Measurements from ENCODE around the gene MAP4K2. TPM values are rescaled to one million over a fixed set of nuclear protein-coding genes. Genes with fewer than 3 reads are reported as not detected.

MAP4K2 gene
- total RNA-seq, 1 donor from 2014 or later: 6.8 TPM

DNA sequence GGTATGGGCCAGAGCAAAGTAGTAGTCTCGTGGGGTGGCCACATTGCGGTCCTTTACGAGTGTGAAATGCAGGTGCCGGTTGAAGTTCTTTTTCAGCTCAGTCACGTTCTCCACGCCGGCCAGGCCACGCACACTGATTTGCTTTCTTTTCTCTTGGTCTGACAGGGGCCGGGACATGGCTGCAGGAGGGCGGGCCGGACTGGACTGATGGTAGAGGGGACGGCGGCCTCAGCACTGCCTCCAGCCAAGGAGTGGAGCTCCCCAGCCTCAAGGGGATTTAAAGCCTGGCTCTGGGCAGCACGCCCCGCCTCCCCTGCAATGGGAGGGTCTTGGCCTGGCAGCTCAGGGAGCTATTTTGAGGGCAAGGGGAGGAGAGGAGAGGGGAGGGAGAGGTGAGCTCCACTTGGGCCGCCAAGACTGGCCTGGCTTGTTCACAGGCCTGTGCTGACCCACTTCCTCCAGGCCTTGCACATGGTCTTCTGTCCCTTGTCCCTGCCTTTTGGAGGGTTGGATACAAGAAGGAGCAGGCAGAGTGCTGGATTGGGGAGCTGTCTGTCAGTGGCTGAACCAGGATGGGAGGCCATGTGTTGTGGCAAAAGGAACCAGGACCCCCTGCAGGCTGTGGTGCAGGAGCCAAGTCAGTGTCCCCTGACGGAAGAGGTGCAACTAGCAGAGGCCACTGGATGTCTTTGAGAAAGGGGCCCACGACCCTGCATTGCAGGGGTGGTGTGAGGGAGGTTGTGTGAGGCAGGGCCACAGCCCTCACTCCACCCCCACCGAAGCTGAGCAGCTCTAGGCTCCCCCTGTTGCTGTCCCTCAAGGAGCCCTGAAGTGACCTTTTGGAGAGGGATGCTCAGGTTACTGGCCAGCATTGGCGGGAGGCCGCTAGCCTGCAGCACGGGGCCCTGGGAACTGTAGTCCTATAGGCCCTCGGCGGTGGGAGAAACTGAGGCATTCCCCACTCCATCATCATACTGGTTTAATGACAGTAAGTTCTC lies 43.0 kb downstream of the MAP4K2 start, which contains the start of gene PYGM:
PYGM (minus strand) TSS at position 253 of the 998 bp plus-strand sequence; CDS start at position 177, 76 bp downstream.
- no peak for DNase-seq (ENCODE audit: low read depth)
- TF ChIP-seq, protein P1, sequence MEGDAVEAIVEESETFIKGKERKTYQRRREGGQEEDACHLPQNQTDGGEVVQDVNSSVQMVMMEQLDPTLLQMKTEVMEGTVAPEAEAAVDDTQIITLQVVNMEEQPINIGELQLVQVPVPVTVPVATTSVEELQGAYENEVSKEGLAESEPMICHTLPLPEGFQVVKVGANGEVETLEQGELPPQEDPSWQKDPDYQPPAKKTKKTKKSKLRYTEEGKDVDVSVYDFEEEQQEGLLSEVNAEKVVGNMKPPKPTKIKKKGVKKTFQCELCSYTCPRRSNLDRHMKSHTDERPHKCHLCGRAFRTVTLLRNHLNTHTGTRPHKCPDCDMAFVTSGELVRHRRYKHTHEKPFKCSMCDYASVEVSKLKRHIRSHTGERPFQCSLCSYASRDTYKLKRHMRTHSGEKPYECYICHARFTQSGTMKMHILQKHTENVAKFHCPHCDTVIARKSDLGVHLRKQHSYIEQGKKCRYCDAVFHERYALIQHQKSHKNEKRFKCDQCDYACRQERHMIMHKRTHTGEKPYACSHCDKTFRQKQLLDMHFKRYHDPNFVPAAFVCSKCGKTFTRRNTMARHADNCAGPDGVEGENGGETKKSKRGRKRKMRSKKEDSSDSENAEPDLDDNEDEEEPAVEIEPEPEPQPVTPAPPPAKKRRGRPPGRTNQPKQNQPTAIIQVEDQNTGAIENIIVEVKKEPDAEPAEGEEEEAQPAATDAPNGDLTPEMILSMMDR (IDR thresholded peaks at IDR 0.05; ENCODE audit: insufficient read depth, low read length, severe bottlenecking): no peak
- H3K27me3 ChIP-seq (ENCODE audit: control insufficient read depth, insufficient read depth, low read length): peaks cover 2% of the 10 kb centered on the region
- H3K4me3 ChIP-seq (ENCODE audit: low read depth, low read length): no peak within 1 kb of the TSS
- H3K36me3 ChIP-seq (ENCODE audit: control insufficient read depth, insufficient read depth, low read length): peaks cover 14% of the 10 kb centered on the region
- no peak for FAIRE-seq

DNA sequence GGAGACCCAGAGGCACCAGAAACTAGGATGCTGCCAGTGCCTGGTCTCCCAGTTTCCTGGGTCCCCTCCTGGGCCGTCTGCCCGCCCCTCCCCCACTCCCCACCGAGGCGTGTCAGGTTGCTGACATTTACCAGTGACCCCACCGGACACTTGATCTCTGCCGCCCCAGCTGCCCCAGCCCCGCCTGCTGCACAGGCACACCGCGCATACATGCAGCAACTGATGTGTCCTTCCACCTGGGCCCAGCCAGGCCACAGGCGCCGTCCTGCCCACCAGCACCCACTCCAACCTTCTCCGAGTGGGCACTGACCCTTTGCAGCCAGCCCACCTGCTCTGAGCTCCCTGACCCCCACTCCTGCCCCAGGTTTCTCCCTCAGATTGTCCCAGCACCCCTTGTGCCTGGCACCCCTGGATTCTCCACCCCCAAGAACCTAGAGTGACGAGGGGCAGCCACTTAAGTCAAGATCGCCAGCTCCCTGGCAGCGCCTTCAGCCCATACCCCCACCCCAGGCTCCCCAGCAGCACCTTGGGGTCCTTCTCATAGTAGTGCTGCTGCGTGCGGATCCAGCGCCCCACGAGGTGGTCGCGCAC lies 43.8 kb downstream of the MAP4K2 start:
- TF ChIP-seq, protein P1 (IDR thresholded peaks at IDR 0.05; ENCODE audit: insufficient read depth, low read length, severe bottlenecking): no peak
- no peak for DNase-seq (ENCODE audit: low read depth)
- Histone ChIP-seq H3K36me3 (ENCODE audit: control insufficient read depth, insufficient read depth, low read length) (peaks cover 9% of the 10 kb centered on the region), H3K4me3 (ENCODE audit: low read depth, low read length) (no peak overlapping the region), H3K27me3 (ENCODE audit: control insufficient read depth, insufficient read depth, low read length) (peaks cover 2% of the 10 kb centered on the region)
- FAIRE-seq: no peak

DNA sequence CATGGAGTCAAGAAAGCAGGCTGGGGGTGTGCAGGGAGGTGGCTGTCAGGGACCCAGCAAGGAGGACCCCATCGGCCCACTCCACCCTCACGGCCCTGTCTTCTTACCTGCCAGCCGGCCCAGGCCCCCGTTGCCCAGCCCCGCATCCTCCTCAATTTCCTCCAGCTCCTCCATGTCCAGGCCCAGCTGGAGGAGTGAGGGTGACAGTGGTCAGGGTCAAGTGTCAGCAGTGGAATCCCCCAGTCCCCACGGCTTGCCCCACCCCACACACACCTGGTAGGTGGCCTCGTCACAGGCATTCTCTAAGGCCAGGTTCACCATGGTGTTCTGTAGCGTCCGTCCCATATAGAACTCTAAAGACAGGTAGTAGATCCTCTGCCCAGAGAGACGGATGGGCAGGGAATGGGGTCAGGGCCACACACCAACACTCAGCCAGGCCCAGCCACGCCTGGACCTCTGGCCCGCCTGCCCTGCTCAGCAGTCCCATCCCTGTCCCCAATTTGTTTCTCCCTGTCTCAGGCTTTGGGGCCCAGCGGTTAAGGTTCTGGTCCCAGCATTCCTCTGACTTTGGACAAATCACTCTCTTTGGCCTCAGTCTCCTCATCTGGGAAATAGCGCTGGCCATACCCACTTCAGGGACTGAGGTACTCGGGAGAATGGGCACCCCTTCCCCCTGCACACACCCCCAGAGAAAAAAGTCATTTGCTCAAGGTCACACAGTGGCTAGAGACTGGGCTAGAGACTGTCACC lies 44.5 kb downstream of the MAP4K2 start:
- FAIRE-seq: no peak
- no peak overlapping the region for H3K4me3 ChIP-seq (ENCODE audit: low read depth, low read length)
- DNase-seq (ENCODE audit: low read depth): no peak
- TF ChIP-seq, protein P1 (IDR thresholded peaks at IDR 0.05; ENCODE audit: insufficient read depth, low read length, severe bottlenecking): no peak
- peaks cover 2% of the 10 kb centered on the region for H3K27me3 ChIP-seq (ENCODE audit: control insufficient read depth, insufficient read depth, low read length)
- peaks cover 3% of the 10 kb centered on the region for H3K36me3 ChIP-seq (ENCODE audit: control insufficient read depth, insufficient read depth, low read length)

DNA sequence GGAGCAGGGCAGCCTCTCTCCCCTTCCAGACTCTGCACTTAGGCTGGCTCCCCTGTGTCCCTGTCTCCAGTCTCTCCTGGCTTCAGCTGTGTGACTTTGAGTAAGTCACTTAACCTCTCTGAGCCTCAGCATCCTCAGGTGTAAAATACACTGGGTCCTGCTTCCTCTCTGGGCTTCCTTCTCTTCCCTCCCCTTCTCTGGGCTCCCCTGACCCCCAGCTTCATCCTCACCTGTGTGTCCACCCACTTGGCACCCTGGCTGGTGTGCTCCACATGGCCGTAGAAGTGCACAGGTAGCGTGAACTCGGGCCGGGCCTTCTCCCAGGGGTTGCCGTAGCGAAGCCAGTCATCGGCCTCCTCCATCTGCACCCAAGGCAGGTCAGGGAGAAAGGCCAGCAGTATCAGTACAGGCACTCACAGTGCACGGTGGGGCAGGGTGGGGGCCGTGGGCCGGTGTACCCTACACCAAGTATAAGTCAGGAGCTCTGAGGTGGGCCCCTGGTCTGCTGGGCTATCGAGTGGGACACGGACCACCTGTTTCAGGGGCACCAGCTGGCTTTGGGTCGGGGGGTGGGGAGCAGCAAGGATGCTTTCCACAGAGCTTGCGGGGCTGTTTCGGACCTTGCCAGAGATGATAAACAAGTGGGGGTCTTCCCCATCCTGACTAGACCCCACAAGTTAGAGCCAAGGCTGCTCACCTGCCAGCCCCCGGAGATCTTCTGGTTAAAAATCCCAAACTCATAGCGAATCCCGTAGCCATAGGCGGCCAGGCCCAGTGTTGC lies 45.3 kb downstream of the MAP4K2 start:
- FAIRE-seq (no peak), DNase-seq (ENCODE audit: low read depth) (no peak)
- no peak overlapping the region for H3K4me3 ChIP-seq (ENCODE audit: low read depth, low read length)
- H3K27me3 ChIP-seq (ENCODE audit: control insufficient read depth, insufficient read depth, low read length): peaks cover 2% of the 10 kb centered on the region
- no peaks in the 10 kb centered on the region for H3K36me3 ChIP-seq (ENCODE audit: control insufficient read depth, insufficient read depth, low read length)
- TF ChIP-seq, protein P1 (IDR thresholded peaks at IDR 0.05; ENCODE audit: insufficient read depth, low read length, severe bottlenecking): no peak

DNA sequence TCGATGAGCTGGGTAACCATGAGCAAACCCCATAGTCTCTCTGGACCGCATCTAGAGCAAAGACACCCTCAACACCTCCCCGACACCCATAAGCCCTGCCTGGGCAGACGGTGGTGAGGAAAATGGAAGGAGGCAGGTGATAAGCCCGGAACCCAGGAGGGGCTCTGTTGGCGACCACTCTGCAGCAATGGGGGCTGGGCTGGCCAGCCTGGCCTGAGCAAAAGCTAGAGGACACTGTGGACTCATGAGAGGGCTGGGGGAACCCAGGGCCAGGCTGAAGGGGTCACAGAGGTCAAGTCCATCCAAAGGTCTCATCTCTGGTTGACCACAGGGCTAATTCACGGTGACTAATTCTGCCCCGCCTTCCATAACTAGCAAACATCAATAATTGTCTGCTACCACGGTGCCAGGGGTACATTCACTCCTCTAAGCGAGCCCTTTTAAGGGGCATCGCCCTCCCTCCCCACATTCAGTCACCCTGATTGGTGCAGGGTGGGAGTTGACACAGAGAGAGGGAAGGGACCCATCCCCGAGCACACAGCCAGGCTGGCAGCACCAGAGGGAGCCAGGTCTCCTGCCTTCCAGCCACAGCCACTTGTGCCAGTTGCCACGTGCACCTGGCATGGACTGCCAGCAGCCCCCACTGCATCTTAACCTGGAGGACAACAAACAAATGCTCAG lies 47.2 kb downstream of the MAP4K2 start:
- TF ChIP-seq, protein P1 (IDR thresholded peaks at IDR 0.05; ENCODE audit: insufficient read depth, low read length, severe bottlenecking): no peak
- FAIRE-seq (no peak), DNase-seq (ENCODE audit: low read depth) (no peak)
- H3K4me3 ChIP-seq (ENCODE audit: low read depth, low read length): no peak overlapping the region
- peaks cover 2% of the 10 kb centered on the region for H3K27me3 ChIP-seq (ENCODE audit: control insufficient read depth, insufficient read depth, low read length)
- H3K36me3 ChIP-seq (ENCODE audit: control insufficient read depth, insufficient read depth, low read length): no peaks in the 10 kb centered on the region

Measured in bronchial epithelial cell (primary cell).